Liver (tissue), 3 donors: ENCODE data around the gene KIF22.

Source experiments
- ATF3 ChIP-seq: IDR thresholded peaks from 2 replicates; pipeline ENCODE4 v1.6.1; 2016; ENCODE audit warnings: antibody characterized with exemption
- CTCF ChIP-seq: fragments of 150-350 bp; IDR thresholded peaks from 2 replicates; pipeline ENCODE4 v1.5.1; 2017; ENCODE audit warnings: improper control_type of control experiment, low read depth, low read length; ENCODE audit not compliant: missing input control
- GABPA ChIP-seq, 2 donors: IDR thresholded peaks in 1 of 2; conservative IDR thresholded peaks in 1 of 2; 2 replicates each; pipeline ENCODE4 v1.6.1; 2016; ENCODE audit warnings: antibody characterized with exemption in 2 of 2, mild to moderate bottlenecking in 1 of 2, moderate library complexity in 1 of 2
- JUND ChIP-seq, 2 donors: IDR thresholded peaks; 2 replicates each; pipeline ENCODE4 v1.6.1; 2016; ENCODE audit warnings: antibody characterized with exemption in 2 of 2
- MAX ChIP-seq: IDR thresholded peaks from 2 replicates; pipeline ENCODE4 v1.6.1; 2016; ENCODE audit warnings: antibody characterized with exemption
- REST ChIP-seq: IDR thresholded peaks from 2 replicates; pipeline ENCODE4 v1.6.1; 2016; ENCODE audit warnings: antibody characterized with exemption, mild to moderate bottlenecking
- TAF1 ChIP-seq: conservative IDR thresholded peaks from 2 replicates; pipeline ENCODE4 v1.6.1; 2016; ENCODE audit warnings: antibody characterized with exemption, mild to moderate bottlenecking
- YY1 ChIP-seq: IDR thresholded peaks from 2 replicates; pipeline ENCODE4 v1.6.1; 2016; ENCODE audit warnings: antibody characterized with exemption, mild to moderate bottlenecking
- donor health status: healthy.
- donor health status: healthy.

GRCh38 chr16:29744541-29745101 lies 45.9 kb upstream of the KIF22 start:
- TF ChIP-seq CTCF (no peak), YY1 (no peak), REST (no peak), JUND (IDR thresholded peaks at IDR 0.05) (no peak), TAF1 (no peak), MAX (no peak), ATF3 (no peak), GABPA (IDR thresholded peaks at IDR 0.05 in 1 of 2, conservative IDR thresholded peaks at IDR 0.05 in 1 of 2) (no peak)
